ENCODE measurements around the gene TEX12. TPM values are rescaled to one million over a fixed set of nuclear protein-coding genes. Genes with fewer than 3 reads are reported as not detected.

Gene TEX12
- total and polyA plus RNA-seq, 2 of the 8 experiments (the other 6 are each of a cell fraction or from before 2014, with no cell fraction given), result not detected

DNA sequence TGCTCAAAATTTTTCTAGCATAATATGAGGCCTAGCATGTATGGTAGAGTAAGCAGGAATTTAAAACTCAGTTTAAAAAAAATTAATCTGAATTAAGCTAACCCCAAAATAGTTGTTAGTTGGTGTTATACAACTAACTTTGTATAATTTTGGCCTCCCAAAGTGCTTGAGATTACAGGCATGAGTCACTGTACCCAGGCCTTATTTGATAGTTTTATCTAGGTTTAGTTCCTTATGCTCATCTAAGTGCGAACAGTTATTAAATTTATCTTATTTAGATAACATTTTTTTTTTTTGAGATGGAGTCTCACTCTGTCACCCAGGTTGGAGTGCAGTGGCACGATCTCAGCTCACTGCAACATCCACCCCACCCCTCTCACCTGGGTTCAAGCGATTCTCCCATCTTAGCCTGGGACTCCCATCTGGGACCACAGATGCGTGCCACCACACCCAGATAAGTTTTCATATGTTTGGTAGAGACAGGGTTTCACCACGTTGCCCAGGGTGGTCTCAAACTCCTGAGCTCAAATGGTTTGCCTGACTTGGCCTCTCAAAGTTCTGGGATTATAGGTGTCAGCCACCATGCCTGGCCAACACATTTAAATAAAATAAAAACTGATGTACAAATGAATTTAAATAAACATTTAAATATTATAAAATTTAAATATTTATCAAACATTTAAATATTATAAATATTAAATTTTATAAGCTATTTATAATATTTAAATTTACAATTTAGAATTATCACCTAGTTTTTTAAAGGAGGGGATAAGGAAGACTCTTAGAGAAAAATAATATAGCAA is 10.8 kb upstream of the TEX12 start (continued):
- TF ChIP-seq CTBP2 (IDR thresholded peaks at IDR 0.05; ENCODE audit: borderline replicate concordance, insufficient read depth, insufficient read length, low read length) (no peak), NRF1 (IDR thresholded peaks at IDR 0.05; ENCODE audit: low read depth, low read length) (no peak), HDAC2 (IDR thresholded peaks at IDR 0.05; ENCODE audit: borderline replicate concordance in 1 of 2, low read depth in 2 of 2, low read length in 2 of 2) (no peak), BCL11A (IDR thresholded peaks at IDR 0.05; ENCODE audit: low read depth in 2 of 2, low read length in 2 of 2) (no peak), SP4 (IDR thresholded peaks at IDR 0.05; ENCODE audit: low read length) (no peak), RBBP5 (IDR thresholded peaks at IDR 0.05; ENCODE audit: borderline replicate concordance, low read depth, low read length) (no peak), CBX5 (IDR thresholded peaks at IDR 0.05; ENCODE audit: low read depth, low read length) (no peak)
